ENCODE measurements around the gene DLG1.

Gene DLG1

GRCh38 chr3:197117114-197117513, 181.3 kb downstream of the DLG1 start:
- Histone ChIP-seq H3F3A (ENCODE audit: insufficient read depth, low read length) (no peaks in the 10 kb centered on the region), H3K9ac (ENCODE audit: low read length) (no peak overlapping the region), H3K36me3 (replicated peaks; ENCODE audit: insufficient read depth, low read length) (no peaks in the 10 kb centered on the region), H3K9me3 (replicated peaks; ENCODE audit: insufficient read depth, low read length) (no peaks in the 10 kb centered on the region), H3K27me3 (replicated peaks; ENCODE audit: insufficient read depth, low read length) (no peaks in the 10 kb centered on the region), H4K20me1 (ENCODE audit: insufficient read depth, low read length) (no peaks in the 10 kb centered on the region), H3K27ac (ENCODE audit: low read length) (no peak overlapping the region), H2AFZ (ENCODE audit: low read length) (no peak overlapping the region), H3K79me2 (ENCODE audit: low read length) (no peaks in the 10 kb centered on the region), H3K4me3 (ENCODE audit: low read length) (no peak overlapping the region), H3K9me2 (replicated peaks; ENCODE audit: insufficient read depth, low read length) (no peaks in the 10 kb centered on the region), H3K4me1 (ENCODE audit: low read length) (no peaks in the 10 kb centered on the region), H3K4me2 (ENCODE audit: low read depth, low read length) (no peak overlapping the region)
- TF ChIP-seq EZH2phosphoT487 (IDR thresholded peaks at IDR 0.05; ENCODE audit: low read length) (no peak), EZH2 (optimal IDR thresholded peaks at IDR 0.05; ENCODE audit: low read depth, low read length) (no peak), CTCF (IDR thresholded peaks at IDR 0.05; ENCODE audit: low read length) (no peak)
- DNase-seq, result no peak

- H3K9ac ChIP-seq (ENCODE audit: low read length), result no peak overlapping the region
- no peak overlapping the region for H3K27ac ChIP-seq (ENCODE audit: low read length)
- H3K9me3 ChIP-seq (replicated peaks; ENCODE audit: insufficient read depth, low read length), result no peaks in the 10 kb centered on the region
- no peaks in the 10 kb centered on the region for H3K79me2 ChIP-seq (ENCODE audit: low read length)
- no peaks in the 10 kb centered on the region for H3F3A ChIP-seq (ENCODE audit: insufficient read depth, low read length)
- H3K27me3 ChIP-seq (replicated peaks; ENCODE audit: insufficient read depth, low read length), result no peaks in the 10 kb centered on the region
- TF ChIP-seq EZH2phosphoT487 (IDR thresholded peaks at IDR 0.05; ENCODE audit: low read length) (no peak), EZH2 (optimal IDR thresholded peaks at IDR 0.05; ENCODE audit: low read depth, low read length) (no peak), CTCF (IDR thresholded peaks at IDR 0.05; ENCODE audit: low read length) (no peak)
- no peak overlapping the region for H3K4me3 ChIP-seq (ENCODE audit: low read length)
- no peaks in the 10 kb centered on the region for H3K9me2 ChIP-seq (replicated peaks; ENCODE audit: insufficient read depth, low read length)
- no peak for DNase-seq
- H4K20me1 ChIP-seq (ENCODE audit: insufficient read depth, low read length), result no peaks in the 10 kb centered on the region
- H2AFZ ChIP-seq (ENCODE audit: low read length), result no peak overlapping the region
- H3K36me3 ChIP-seq (replicated peaks; ENCODE audit: insufficient read depth, low read length), result no peaks in the 10 kb centered on the region
- H3K4me2 ChIP-seq (ENCODE audit: low read depth, low read length), result no peak overlapping the region
- no peaks in the 10 kb centered on the region for H3K4me1 ChIP-seq (ENCODE audit: low read length)
These were observed 184.4 kb downstream of the DLG1 start for GRCh38 chr3:197114007-197114406.

DNA sequence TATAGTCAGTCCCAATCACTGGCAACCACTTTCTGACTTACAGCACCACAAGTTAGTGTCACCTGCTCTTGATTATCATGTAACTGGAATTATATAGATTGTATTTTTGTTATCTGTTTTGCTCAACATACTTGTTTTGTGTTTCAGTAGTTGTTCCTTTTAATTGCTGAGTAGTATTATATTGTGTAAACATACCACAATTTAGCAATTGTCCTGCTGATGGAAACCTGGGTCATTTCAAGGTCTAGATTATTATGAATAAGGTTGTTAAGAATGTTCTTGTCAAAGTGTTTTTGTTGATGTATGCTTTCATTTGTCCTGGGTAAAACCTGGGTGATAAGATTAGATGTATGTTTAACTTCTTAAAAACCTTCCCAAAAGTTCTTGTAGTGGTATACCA, 186.7 kb downstream of the DLG1 start:
- no peak overlapping the region for H3K4me3 ChIP-seq (ENCODE audit: low read length)
- H3K79me2 ChIP-seq (ENCODE audit: low read length), result no peaks in the 10 kb centered on the region
- no peak overlapping the region for H2AFZ ChIP-seq (ENCODE audit: low read length)
- H3K36me3 ChIP-seq (replicated peaks; ENCODE audit: insufficient read depth, low read length), result no peaks in the 10 kb centered on the region
- no peak for DNase-seq
- no peaks in the 10 kb centered on the region for H3K27me3 ChIP-seq (replicated peaks; ENCODE audit: insufficient read depth, low read length)
- TF ChIP-seq EZH2phosphoT487 (IDR thresholded peaks at IDR 0.05; ENCODE audit: low read length) (no peak), CTCF (IDR thresholded peaks at IDR 0.05; ENCODE audit: low read length) (no peak), EZH2 (optimal IDR thresholded peaks at IDR 0.05; ENCODE audit: low read depth, low read length) (no peak)
- H3K4me2 ChIP-seq (ENCODE audit: low read depth, low read length), result no peak overlapping the region
- H3K27ac ChIP-seq (ENCODE audit: low read length), result no peak overlapping the region
- no peaks in the 10 kb centered on the region for H3K9me3 ChIP-seq (replicated peaks; ENCODE audit: insufficient read depth, low read length)
- H4K20me1 ChIP-seq (ENCODE audit: insufficient read depth, low read length), result no peaks in the 10 kb centered on the region
- no peaks in the 10 kb centered on the region for H3K9me2 ChIP-seq (replicated peaks; ENCODE audit: insufficient read depth, low read length)
- H3F3A ChIP-seq (ENCODE audit: insufficient read depth, low read length), result no peaks in the 10 kb centered on the region
- H3K9ac ChIP-seq (ENCODE audit: low read length), result no peak overlapping the region
- H3K4me1 ChIP-seq (ENCODE audit: low read length), result no peaks in the 10 kb centered on the region

Data from MM.1S (cell line).